CD14-positive monocyte (primary cell): ENCODE measurements around the gene PDE11A. TPM values are rescaled to one million over a fixed set of nuclear protein-coding genes. Genes with fewer than 3 reads are reported as not detected.

Experiments
- DNase-seq, 3 donors: peaks; one replicate each; pipeline ENCODE4 v3.0.0-alpha.2; 2011 to 2022
- H2AFZ ChIP-seq: 2 replicates; pipeline ENCODE4 v1.6.0; 2012; ENCODE audit warnings: mild to moderate bottlenecking, low read depth, low read length, inconsistent platforms; ENCODE audit not compliant: insufficient read depth, poor library complexity, severe bottlenecking
- H3K27ac ChIP-seq, 2 donors: 1 replicate in 1 of 2; 2 replicates in 1 of 2; pipeline ENCODE4 v1.5.1; 2012 to 2013; ENCODE audit warnings: low read length in 2 of 2, control low read depth in 1 of 2, inconsistent platforms in 1 of 2, low read depth in 1 of 2, mild to moderate bottlenecking in 1 of 2
- H3K27me3 ChIP-seq, 2 donors: one replicate each; pipeline versions ENCODE4 v1.6.0 to v1.6.1; 2011 to 2013; ENCODE audit warnings: low read length in 2 of 2; ENCODE audit not compliant: control insufficient read depth in 2 of 2, insufficient read depth in 2 of 2
- H3K36me3 ChIP-seq, 2 donors: replicated peaks in 1 of 2; 1 replicate in 1 of 2; 2 replicates in 1 of 2; pipeline versions ENCODE4 v1.5.1 to v1.6.1; 2012 to 2013; ENCODE audit warnings: low read length in 2 of 2, control low read depth in 1 of 2, inconsistent platforms in 1 of 2, mild to moderate bottlenecking in 1 of 2; ENCODE audit not compliant: insufficient read depth in 2 of 2, control insufficient read depth in 1 of 2
- H3K4me1 ChIP-seq, 2 donors: 1 replicate in 1 of 2; 2 replicates in 1 of 2; pipeline versions ENCODE4 v1.5.1 to v1.6.1; 2012 to 2013; ENCODE audit warnings: low read length in 2 of 2, control low read depth in 1 of 2, inconsistent platforms in 1 of 2, mild to moderate bottlenecking in 1 of 2, moderate library complexity in 1 of 2; ENCODE audit not compliant: insufficient read depth in 2 of 2, control insufficient read depth in 1 of 2
- H3K4me2 ChIP-seq: replicated peaks from 2 replicates; pipeline ENCODE3; 2012; ENCODE audit warnings: low read length, moderate library complexity, mild to moderate bottlenecking; ENCODE audit not compliant: poor library complexity, severe bottlenecking; ENCODE audit errors: extremely low read depth
- H3K4me3 ChIP-seq, 3 experiments: fragments of 200-600 bp in 1 of 3; sonication (generic) in 1 of 3; replicated peaks in 1 of 3; 1 replicate in 2 of 3; 2 replicates in 1 of 3; pipeline ENCODE4 v1.5.1; 2011 to 2013; ENCODE audit warnings: low read length in 3 of 3, mild to moderate bottlenecking in 3 of 3, control low read depth in 2 of 3, low read depth in 2 of 3, inconsistent platforms in 1 of 3, moderate library complexity in 1 of 3
- H3K79me2 ChIP-seq: 2 replicates; pipeline ENCODE4 v1.6.0; 2012; ENCODE audit warnings: mild to moderate bottlenecking, control low read depth, inconsistent platforms, low read length, moderate library complexity; ENCODE audit not compliant: insufficient read depth
- H3K9ac ChIP-seq: 2 replicates; pipeline ENCODE4 v1.6.0; 2017; ENCODE audit warnings: low read length, mild to moderate bottlenecking; ENCODE audit not compliant: insufficient read depth, poor library complexity, severe bottlenecking
- H3K9me3 ChIP-seq, 2 donors: replicated peaks in 1 of 2; 1 replicate in 1 of 2; 2 replicates in 1 of 2; pipeline versions ENCODE4 v1.5.1 to v1.6.1; 2012 to 2013; ENCODE audit warnings: low read length in 2 of 2, control low read depth in 1 of 2; ENCODE audit not compliant: control insufficient read depth in 1 of 2, insufficient read depth in 1 of 2
- H4K20me1 ChIP-seq: 2 replicates; pipeline ENCODE4 v1.6.0; 2012; ENCODE audit warnings: mild to moderate bottlenecking, low read length, control low read depth, moderate library complexity; ENCODE audit not compliant: insufficient read depth
- H3K27ac Mint-ChIP-seq, 7 donors: one replicate each; pipeline ENCODE4 v1.8.0; 2020; ENCODE audit warnings: mild to moderate bottlenecking in 7 of 7, mixed read lengths in 7 of 7, moderate library complexity in 6 of 7, inconsistent platforms in 2 of 7
- H3K27me3 Mint-ChIP-seq, 3 donors: one replicate each; pipeline ENCODE4 v1.8.0; 2021 to 2022; ENCODE audit warnings: low read depth in 3 of 3, mild to moderate bottlenecking in 3 of 3, mixed read lengths in 3 of 3, moderate library complexity in 3 of 3, inconsistent platforms in 1 of 3
- H3K36me3 Mint-ChIP-seq, 2 donors: one replicate each; pipeline ENCODE4 v1.8.0; 2020; ENCODE audit warnings: mixed read lengths in 2 of 2, inconsistent platforms in 1 of 2, mild to moderate bottlenecking in 1 of 2
- H3K4me1 Mint-ChIP-seq: one replicate; pipeline ENCODE4 v1.8.0; 2020; ENCODE audit warnings: mild to moderate bottlenecking, mixed read lengths
- H3K4me3 Mint-ChIP-seq, 2 donors: one replicate each; pipeline ENCODE4 v1.8.0; 2020; ENCODE audit warnings: mild to moderate bottlenecking in 2 of 2, mixed read lengths in 2 of 2, moderate library complexity in 1 of 2
- H3K9me3 Mint-ChIP-seq, 7 donors: one replicate each; pipeline ENCODE4 v1.8.0; 2020 to 2022; ENCODE audit warnings: mixed read lengths in 7 of 7, mild to moderate bottlenecking in 6 of 7, moderate library complexity in 6 of 7, inconsistent platforms in 2 of 7
- WGBS: methylation state at CpG from one replicate; pipeline ENCODE4 v1.1.5; 2013; ENCODE audit warnings: missing lambda C conversion rate; ENCODE audit not compliant: insufficient coverage; 5-methylcytosine and 5-hydroxymethylcytosine counted together
- intact Hi-C, 2 donors: fragments of 100-400 bp; cut with micrococcal nuclease; formaldehyde crosslinking; loops; one replicate each; pipeline versions ENCODE4 v1.15.0 to v1.15.1; 2023
- polyA plus RNA-seq, 3 donors: library from polyadenylated mRNA; depleted of rRNA in 1 of 3; unstranded in 2 of 3; stranded (reverse) in 1 of 3; fragments of 300-500 nt in 2 of 3; fragments of >200 nt in 1 of 3; fragmentation: Illumina TruSeq in 2 of 3; gene quantifications; 1 replicate in 2 of 3; 2 replicates in 1 of 3; pipeline ENCODE4 v1.2.3, GENCODE V29; 2012 to 2021
- TF ChIP-seq, protein P1 (sequence below): fragments of 200-600 bp; IDR thresholded peaks from one replicate; pipeline ENCODE4 v1.8.0; 2022; ENCODE audit warnings: antibody characterized with exemption, mild to moderate bottlenecking

The PDE11A gene
- polyA plus RNA-seq, 3 donors: not detected

DNA sequence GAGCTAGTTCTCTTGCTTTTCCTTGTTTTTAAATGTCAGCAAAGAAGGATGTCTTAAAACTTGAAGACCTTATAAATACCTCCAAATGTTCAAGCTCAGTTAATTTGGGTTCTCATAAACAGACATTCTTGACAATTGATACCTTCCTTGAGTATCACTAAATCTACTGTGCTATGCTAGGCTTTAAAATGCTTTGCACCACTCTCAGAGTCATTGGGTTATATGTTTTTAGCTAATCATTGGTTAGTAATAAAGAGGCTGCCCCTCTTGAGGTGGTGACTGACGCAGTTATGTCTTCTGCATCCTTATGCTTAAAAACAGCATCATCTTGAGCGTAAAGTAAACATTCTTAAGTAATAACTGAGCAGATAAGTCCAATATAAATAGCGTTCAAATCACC lies 404.0 kb downstream of the PDE11A start:
- intact Hi-C loops: no loop called here
- WGBS: no CpG with 5 or more reads among the region's 3 CpGs
- H3K9ac ChIP-seq: no peak overlapping the region
- no peak overlapping the region for H3K27ac Mint-ChIP-seq
- no peaks in the 10 kb centered on the region for H3K4me1 Mint-ChIP-seq
- H4K20me1 ChIP-seq: no peaks in the 10 kb centered on the region
- H3K4me2 ChIP-seq: no peak overlapping the region
- TF ChIP-seq, protein P1, sequence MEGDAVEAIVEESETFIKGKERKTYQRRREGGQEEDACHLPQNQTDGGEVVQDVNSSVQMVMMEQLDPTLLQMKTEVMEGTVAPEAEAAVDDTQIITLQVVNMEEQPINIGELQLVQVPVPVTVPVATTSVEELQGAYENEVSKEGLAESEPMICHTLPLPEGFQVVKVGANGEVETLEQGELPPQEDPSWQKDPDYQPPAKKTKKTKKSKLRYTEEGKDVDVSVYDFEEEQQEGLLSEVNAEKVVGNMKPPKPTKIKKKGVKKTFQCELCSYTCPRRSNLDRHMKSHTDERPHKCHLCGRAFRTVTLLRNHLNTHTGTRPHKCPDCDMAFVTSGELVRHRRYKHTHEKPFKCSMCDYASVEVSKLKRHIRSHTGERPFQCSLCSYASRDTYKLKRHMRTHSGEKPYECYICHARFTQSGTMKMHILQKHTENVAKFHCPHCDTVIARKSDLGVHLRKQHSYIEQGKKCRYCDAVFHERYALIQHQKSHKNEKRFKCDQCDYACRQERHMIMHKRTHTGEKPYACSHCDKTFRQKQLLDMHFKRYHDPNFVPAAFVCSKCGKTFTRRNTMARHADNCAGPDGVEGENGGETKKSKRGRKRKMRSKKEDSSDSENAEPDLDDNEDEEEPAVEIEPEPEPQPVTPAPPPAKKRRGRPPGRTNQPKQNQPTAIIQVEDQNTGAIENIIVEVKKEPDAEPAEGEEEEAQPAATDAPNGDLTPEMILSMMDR: no peak
- H3K27me3 ChIP-seq: no peaks in the 10 kb centered on the region
- no peaks in the 10 kb centered on the region for H3K36me3 Mint-ChIP-seq
- H3K27ac ChIP-seq: no peak overlapping the region
- no peak overlapping the region for H3K4me3 Mint-ChIP-seq
- H3K79me2 ChIP-seq: no peaks in the 10 kb centered on the region
- H2AFZ ChIP-seq: no peak overlapping the region
- no peaks in the 10 kb centered on the region for H3K36me3 ChIP-seq
- H3K27me3 Mint-ChIP-seq: peaks cover 0 to 4% (median 2%) of the 10 kb centered on the region in 3 donors
- no peak for DNase-seq
- no peaks in the 10 kb centered on the region for H3K4me1 ChIP-seq
- no peaks in the 10 kb centered on the region for H3K9me3 ChIP-seq
- no peak overlapping the region for H3K4me3 ChIP-seq
- peaks cover 0 to 3% (median 0%) of the 10 kb centered on the region in 7 donors for H3K9me3 Mint-ChIP-seq

DNA sequence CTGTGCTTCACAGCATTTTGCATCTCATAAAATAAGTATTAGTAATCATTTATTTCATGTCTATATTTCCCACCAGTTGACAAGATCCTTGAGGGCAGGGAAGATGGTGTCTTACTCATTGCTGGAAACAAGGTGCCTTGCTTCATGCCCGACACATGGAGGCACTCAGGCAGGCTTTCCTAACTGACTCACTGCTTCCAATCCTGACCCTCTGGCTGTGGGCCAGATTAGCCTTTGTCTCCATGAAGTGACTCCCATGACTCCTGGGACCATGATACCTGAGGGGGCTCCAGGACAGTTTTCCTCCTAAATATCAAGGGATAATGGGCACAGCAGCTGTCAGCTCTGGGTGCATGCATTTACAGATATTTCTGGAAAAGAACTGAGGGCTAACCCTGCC lies 405.0 kb downstream of the PDE11A start:
- no peak overlapping the region for H3K4me2 ChIP-seq
- no peaks in the 10 kb centered on the region for H4K20me1 ChIP-seq
- no peak overlapping the region for H2AFZ ChIP-seq
- Mint-ChIP-seq H3K36me3 (no peaks in the 10 kb centered on the region), H3K27ac (no peak overlapping the region), H3K9me3 (peaks cover 0 to 3% (median 0%) of the 10 kb centered on the region in 7 donors), H3K4me1 (no peaks in the 10 kb centered on the region), H3K27me3 (peaks cover 0 to 4% (median 2%) of the 10 kb centered on the region in 3 donors), H3K4me3 (no peak overlapping the region)
- no peak for DNase-seq
- H3K4me3 ChIP-seq: no peak overlapping the region
- WGBS: 0% methylated on average over 1 of the region's 1 CpG
- H3K27me3 ChIP-seq: no peaks in the 10 kb centered on the region
- TF ChIP-seq, protein P1: no peak
- no peak overlapping the region for H3K27ac ChIP-seq
- no peaks in the 10 kb centered on the region for H3K79me2 ChIP-seq
- no peaks in the 10 kb centered on the region for H3K36me3 ChIP-seq
- no peak overlapping the region for H3K9ac ChIP-seq
- no peaks in the 10 kb centered on the region for H3K9me3 ChIP-seq
- intact Hi-C loops: no loop called here
- no peaks in the 10 kb centered on the region for H3K4me1 ChIP-seq
